Neural crest cell (in vitro differentiated cells): Measurements from ENCODE around the gene CLSTN2. TPM values are rescaled to one million over a fixed set of nuclear protein-coding genes. Genes with fewer than 3 reads are reported as not detected.
"Not testable (repeated sequence)": the region's sequence is repeated elsewhere in the genome, so short reads cannot be mapped to it uniquely, and the experiment has no call there.

Experiments used
- DNase-seq: peaks from one replicate; pipeline ENCODE4 v3.0.0; 2021; ENCODE audit warnings: low read depth, mixed read lengths, low spot score
- H3K27ac Mint-ChIP-seq: one replicate; pipeline ENCODE4 v1.8.0; 2021; ENCODE audit warnings: mild to moderate bottlenecking, mixed read lengths; ENCODE audit not compliant: unreplicated experiment
- H3K27me3 Mint-ChIP-seq: 2 replicates; pipeline ENCODE4 v1.8.0; 2021; ENCODE audit warnings: low read depth, mild to moderate bottlenecking, mixed read lengths
- H3K36me3 Mint-ChIP-seq: 2 replicates; pipeline ENCODE4 v1.8.0; 2021; ENCODE audit warnings: low read depth, mild to moderate bottlenecking, mixed read lengths
- H3K4me1 Mint-ChIP-seq: 2 replicates; pipeline ENCODE4 v1.8.0; 2021; ENCODE audit warnings: mixed read lengths
- H3K4me3 Mint-ChIP-seq: one replicate; pipeline ENCODE4 v1.8.0; 2021; ENCODE audit warnings: mild to moderate bottlenecking, mixed read lengths
- H3K9me3 Mint-ChIP-seq: 2 replicates; pipeline ENCODE4 v1.8.0; 2021; ENCODE audit warnings: mixed read lengths
- total RNA-seq: library from RNA; stranded (reverse); gene quantifications from 2 replicates; pipeline ENCODE4 v1.2.1, GENCODE V29; 2021
- TF ChIP-seq, protein P1 (sequence below): fragments of 200-600 bp; sonication (generic); conservative IDR thresholded peaks from 2 replicates; pipeline ENCODE4 v1.5.0; 2021; ENCODE audit warnings: antibody characterized with exemption, mild to moderate bottlenecking

CLSTN2 gene
- total RNA-seq, 1 donor from 2014 or later, result 1.9 TPM

DNA sequence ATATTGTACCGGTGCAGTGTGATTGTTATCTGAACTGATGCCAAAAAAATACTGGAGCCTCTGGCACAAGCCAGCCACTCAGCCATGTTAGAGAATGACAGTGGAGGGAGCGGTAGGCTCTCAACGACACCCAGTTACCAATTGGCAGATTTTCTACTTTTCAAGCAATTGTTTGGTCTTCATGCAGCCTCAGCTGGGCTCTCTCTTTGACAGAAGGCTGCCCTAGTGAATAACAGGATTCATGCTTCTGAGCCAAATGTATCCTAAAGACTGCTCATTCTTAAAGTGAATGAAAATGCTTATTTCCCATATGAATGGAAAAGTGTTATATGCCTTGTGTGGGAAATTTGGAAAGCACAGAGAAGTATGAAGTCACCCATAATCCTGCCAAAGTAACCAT is 481.7 kb downstream of the CLSTN2 start:
- peaks cover 2% of the 10 kb centered on the region for H3K9me3 Mint-ChIP-seq
- H3K4me1 Mint-ChIP-seq, result no peaks in the 10 kb centered on the region
- H3K27ac Mint-ChIP-seq, result no peak overlapping the region
- H3K27me3 Mint-ChIP-seq, result no peaks in the 10 kb centered on the region
- H3K36me3 Mint-ChIP-seq, result no peaks in the 10 kb centered on the region
- TF ChIP-seq, protein P1, sequence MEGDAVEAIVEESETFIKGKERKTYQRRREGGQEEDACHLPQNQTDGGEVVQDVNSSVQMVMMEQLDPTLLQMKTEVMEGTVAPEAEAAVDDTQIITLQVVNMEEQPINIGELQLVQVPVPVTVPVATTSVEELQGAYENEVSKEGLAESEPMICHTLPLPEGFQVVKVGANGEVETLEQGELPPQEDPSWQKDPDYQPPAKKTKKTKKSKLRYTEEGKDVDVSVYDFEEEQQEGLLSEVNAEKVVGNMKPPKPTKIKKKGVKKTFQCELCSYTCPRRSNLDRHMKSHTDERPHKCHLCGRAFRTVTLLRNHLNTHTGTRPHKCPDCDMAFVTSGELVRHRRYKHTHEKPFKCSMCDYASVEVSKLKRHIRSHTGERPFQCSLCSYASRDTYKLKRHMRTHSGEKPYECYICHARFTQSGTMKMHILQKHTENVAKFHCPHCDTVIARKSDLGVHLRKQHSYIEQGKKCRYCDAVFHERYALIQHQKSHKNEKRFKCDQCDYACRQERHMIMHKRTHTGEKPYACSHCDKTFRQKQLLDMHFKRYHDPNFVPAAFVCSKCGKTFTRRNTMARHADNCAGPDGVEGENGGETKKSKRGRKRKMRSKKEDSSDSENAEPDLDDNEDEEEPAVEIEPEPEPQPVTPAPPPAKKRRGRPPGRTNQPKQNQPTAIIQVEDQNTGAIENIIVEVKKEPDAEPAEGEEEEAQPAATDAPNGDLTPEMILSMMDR, result no peak
- DNase-seq, result no peak
- H3K4me3 Mint-ChIP-seq, result no peak overlapping the region

DNA sequence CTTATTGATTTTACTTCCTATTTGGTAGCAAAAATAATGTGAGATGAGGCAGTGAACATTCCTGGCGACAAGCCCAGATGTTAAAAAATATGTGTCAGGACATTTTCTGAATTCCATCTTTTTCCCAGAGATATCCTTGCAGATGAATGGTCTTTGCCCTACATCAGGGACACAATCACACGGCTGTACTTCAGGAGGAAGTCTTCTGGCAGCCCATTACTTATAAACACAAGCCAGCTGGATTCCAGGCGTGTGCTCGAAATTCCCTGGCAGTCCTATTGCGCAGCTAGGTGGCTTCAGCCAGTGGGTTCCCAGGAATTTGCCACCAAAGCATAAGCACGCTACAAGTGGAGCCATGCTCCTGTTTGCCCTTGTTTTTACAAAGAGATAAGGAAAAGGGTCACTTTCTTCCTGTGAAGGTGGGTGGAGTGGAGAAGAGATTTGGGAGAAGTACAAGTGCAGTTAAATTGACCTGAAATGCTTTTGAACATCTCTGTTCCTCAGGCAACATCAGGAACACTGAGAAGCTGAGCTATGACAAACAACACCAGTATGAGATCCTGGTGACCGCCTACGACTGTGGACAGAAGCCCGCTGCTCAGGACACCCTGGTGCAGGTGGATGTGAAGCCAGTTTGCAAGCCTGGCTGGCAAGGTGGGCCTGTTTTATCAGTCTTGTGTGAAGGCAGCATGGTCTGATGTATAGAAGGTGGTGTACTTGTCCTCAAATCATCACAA is 485.8 kb downstream of the CLSTN2 start:
- no peak overlapping the region for H3K27ac Mint-ChIP-seq

DNA sequence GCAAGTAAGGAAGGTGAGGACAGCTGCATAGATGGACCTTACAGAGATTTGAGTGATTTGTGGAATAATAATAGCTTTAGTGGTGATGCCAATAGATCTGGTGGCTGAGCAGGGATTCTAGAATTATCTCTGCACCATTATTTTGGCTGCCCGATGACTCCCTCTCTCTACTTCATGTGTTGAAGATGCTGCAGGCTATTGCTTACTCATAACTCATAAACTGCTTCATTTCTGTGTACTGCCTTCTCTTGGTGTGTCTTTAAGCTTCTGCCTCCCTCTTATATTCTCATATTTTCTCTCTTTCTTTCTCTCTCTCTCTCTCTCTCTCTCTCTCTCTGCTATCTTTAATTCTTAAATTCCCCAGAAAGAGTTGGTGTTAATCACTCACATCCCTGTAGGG is 486.9 kb downstream of the CLSTN2 start:
- no peak overlapping the region for H3K4me3 Mint-ChIP-seq
- TF ChIP-seq, protein P1, result no peak
- no peak for DNase-seq
- H3K4me1 Mint-ChIP-seq, result peaks cover 7% of the 10 kb centered on the region
- no peaks in the 10 kb centered on the region for H3K27me3 Mint-ChIP-seq
- H3K36me3 Mint-ChIP-seq, result no peaks in the 10 kb centered on the region
- no peak overlapping the region for H3K27ac Mint-ChIP-seq
- H3K9me3 Mint-ChIP-seq, result no peaks in the 10 kb centered on the region

More for the DNA sequence above, 485.8 kb downstream of the CLSTN2 start:
- TF ChIP-seq, protein P1, result no peak
- no peak overlapping the region for H3K4me3 Mint-ChIP-seq
- no peaks in the 10 kb centered on the region for H3K9me3 Mint-ChIP-seq
- H3K27me3 Mint-ChIP-seq, result no peaks in the 10 kb centered on the region
- no peak for DNase-seq
- H3K36me3 Mint-ChIP-seq, result no peaks in the 10 kb centered on the region
- peaks cover 7% of the 10 kb centered on the region for H3K4me1 Mint-ChIP-seq

DNA sequence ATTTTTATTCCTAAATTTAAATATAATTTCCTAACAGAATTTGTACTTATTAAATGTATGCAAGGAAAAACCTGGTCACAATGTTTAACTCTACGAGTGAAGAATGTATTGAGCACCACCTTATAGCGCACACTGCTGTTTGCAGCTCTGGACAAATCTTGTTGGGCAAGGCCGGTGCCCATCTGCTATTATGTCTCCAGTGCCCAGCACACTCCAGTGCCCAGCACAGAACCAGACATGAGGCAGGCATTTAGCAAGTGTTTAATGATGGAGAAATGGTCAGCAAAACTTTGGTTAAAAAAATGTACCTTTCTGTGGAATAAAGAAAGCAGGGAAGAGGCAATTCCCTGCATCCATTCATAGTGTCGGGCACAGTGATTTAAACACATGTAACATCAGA is 488.2 kb downstream of the CLSTN2 start:
- H3K4me1 Mint-ChIP-seq, result peaks cover 10% of the 10 kb centered on the region
- TF ChIP-seq, protein P1, result no peak
- no peaks in the 10 kb centered on the region for H3K9me3 Mint-ChIP-seq
- H3K27ac Mint-ChIP-seq, result no peak overlapping the region
- H3K4me3 Mint-ChIP-seq, result no peak overlapping the region
- DNase-seq, result no peak
- H3K27me3 Mint-ChIP-seq, result no peaks in the 10 kb centered on the region
- H3K36me3 Mint-ChIP-seq, result no peaks in the 10 kb centered on the region

DNA sequence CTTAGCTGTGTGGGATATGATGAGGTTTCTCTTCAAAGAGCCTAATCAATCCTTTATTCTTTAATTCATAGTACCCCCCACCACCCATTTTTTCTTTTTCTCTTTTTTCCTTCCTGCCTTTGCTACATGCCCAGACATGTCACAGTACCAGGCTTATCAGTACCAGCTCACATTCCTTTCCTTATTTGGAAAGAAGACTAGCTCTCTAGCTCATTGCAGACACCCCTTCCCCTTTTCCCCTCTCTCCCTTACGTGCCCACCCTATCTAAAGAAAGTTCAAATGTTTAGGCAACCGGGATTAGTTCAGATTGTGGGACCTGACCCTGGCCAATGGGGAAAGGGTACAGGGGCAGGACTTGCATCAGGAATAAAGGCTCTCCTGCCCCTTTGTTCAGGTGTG is 488.6 kb downstream of the CLSTN2 start:
- not testable (repeated sequence) for H3K36me3 Mint-ChIP-seq, H3K27me3 Mint-ChIP-seq, DNase-seq, H3K27ac Mint-ChIP-seq, H3K4me3 Mint-ChIP-seq, H3K9me3 Mint-ChIP-seq
- peaks cover 13% of the 10 kb centered on the region for H3K4me1 Mint-ChIP-seq

DNA sequence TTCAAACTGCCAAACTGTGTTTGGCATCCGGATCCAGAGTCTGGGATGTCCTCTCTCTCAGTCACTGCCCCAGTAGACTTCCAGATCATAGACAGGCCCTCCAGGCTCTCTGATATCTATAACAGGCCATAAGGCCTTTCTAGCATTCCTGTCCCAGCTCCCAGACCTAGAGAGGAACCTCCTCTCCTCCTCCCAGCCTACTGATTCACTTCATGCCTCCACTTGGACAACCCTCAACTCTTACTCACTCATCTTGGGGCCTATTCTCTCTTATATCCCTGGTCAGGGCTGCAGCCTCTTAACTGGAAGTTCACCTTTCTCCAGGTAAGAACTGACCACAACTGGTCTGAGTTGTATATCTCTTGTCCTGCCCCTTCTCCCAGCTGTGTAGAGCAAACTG is 489.2 kb downstream of the CLSTN2 start:
- TF ChIP-seq, protein P1, result no peak
- no peak overlapping the region for H3K27ac Mint-ChIP-seq
- no peaks in the 10 kb centered on the region for H3K36me3 Mint-ChIP-seq
- peaks cover 13% of the 10 kb centered on the region for H3K4me1 Mint-ChIP-seq
- H3K4me3 Mint-ChIP-seq, result no peak overlapping the region
- no peak for DNase-seq
- H3K9me3 Mint-ChIP-seq, result no peaks in the 10 kb centered on the region
- no peaks in the 10 kb centered on the region for H3K27me3 Mint-ChIP-seq
